NOMO-1 treated with dmso at 0.1 percent for 144 hours (cell line): Measurements from ENCODE around the gene RBPJ.
"Not testable (repeated sequence)": the region's sequence is repeated elsewhere in the genome, so short reads cannot be mapped to it uniquely, and the experiment has no call there.

Experiments used
- DNase-seq: peaks from one replicate; lab custom pipeline; 2025; ENCODE audit not compliant: unreplicated experiment; lab: John Stamatoyannopoulos, UW

RBPJ gene

DNA sequence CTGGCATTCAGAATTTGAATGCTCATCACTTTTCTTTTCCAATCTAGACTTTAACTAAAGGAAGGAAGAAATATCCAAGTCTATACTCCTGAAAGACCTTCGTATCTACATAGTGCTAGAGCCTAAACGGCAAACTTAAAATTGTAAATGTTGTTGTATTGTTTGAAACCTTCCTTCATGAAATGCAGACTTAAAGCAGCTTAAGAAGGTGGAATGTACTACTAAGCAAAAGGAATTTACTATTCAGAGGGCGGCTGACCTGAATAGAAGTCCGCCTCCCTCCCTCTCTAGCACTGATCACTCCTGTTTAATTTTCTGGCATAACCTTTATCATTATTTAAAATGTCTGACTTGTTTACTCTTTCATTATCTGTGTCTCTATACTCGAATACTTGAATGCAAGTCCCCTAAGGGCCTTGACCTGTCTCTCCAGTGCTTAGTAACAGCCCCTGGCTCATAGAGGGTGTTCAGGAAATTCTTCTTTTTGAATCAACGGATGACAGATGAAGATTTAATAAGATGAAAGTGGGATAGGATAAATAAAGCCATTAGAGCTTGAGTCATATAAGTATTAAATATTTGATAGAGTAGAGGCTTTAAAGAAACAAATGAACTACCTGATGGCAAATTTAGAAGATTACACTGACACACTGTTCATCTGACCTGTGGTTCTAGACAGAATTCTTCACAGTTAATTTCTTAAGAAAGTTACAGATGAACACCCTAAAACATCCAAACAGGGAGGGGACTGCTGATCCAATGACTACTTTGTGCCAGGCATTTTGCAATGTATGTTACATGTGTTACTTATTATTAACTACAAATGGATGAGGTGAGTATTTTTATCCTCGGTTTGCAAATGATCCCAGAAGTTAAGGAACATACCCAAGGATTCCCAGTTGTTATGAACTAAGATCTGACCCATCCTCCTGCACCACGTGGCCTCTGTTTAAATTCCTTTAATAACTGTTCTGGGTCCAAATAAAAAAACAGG, 20.2 kb upstream of the RBPJ start:
- no peak for DNase-seq

DNA sequence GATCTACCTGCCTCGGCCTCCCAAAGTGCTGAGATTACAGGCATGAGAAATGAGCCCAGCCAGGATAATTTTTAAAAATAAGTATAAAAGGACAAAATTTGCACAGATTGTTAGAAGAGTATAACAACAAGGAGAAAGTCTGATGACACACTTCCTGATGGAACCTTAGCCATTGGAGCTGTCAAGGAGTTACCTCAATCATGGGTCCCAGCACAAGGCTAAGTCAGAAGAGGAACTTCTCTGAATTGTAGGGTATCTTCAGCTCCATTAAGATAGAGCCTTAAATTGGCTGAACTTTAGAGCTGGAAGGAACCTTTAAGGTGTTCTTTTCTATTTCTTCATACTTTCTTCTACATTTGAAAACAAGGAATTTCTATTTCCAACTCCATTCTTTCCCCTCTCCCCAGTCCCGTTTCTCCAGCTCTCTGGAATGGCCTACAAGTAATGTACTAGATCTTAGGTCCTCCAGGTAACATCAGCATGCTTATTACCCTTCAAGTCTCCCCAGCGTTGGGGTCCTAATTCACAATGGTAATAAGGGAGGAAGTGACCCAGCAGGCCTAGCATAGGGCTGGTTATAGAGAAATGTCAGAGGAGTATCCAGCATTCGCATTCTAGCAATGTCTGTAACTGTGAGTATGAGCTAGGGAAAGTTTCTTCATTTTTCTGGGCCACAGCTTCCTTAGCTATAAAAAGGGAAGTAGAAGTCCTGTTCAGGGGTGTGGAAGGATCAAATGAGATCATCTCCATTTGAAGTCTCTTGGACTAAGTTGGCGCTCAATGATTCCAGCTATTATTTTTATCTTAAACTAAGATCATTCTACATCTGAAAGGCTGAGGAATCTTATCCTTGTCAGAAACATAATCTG, 18.5 kb upstream of the RBPJ start:
- DNase-seq: peak; percentile 84

DNA sequence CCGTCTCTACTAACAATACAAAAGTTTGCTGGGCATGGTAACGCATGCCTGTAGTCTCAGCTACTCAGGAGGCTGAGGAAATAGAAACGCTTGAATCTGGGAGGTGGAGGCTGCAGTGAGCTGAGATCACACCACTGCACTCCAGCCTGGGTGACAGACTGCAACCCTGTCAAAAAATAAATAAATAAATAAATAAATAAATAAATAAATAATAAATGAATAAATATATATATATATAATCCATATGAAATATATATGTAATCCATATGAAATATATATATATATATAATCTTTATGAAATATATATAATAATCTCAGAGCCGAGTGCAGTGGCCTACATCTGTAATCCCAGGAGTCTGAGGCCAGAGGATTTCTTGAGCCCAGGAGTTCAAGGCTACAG, 17.8 kb upstream of the RBPJ start:
- no peak for DNase-seq

DNA sequence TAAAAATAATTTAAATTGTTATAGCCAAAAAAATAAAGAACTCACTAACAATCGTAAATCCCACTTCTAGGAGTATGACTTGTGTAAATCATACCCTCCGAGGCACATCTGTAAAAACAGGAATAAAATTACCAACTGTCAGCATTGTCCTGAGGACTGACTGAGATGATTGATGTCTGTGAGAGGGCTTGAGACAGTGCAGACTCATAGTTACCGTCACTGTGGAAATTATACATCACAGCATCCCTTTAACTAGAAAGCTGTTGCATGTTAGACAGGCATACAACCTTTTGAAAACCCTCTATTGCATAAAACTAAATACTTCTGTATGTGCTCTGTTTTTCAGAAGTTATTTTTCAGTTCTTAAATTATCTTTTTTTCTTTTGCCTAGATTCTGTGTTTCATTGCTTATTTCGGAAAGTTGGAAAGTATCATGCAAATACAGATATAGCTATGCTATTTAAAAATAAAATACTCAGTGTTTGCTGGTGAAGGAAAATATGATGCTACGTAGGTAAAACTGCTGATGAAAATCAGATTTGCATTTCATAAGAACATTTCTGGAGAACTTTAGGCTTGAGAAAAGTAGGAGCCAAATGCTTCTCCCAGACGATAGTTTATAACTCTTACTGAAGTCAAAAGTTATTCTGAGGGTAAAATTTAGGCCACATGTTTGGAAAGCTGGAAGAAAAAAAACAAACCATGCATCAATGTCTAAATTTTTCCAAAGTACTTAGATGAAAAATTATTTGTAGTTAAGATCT, 13.6 kb upstream of the RBPJ start:
- no peak for DNase-seq

DNA sequence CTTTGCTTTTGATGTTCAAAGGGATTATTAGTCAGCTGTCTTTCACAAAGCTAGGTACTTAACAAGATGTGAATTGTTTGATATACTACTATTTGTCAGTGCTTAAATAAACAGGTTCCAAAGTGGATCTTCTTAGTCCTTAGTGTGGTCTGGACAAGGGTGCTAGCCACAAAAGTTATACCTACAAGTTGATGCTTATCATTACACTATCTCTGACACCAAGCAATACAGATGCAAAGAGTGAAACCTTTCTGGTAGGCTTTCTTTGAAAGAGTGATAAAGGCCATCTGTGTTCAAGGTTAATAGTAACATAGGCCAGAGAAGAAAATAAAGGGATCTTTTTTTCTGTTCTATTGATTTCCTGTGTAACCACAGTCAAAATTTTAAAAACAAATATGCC, 12.2 kb upstream of the RBPJ start:
- DNase-seq: no peak

DNA sequence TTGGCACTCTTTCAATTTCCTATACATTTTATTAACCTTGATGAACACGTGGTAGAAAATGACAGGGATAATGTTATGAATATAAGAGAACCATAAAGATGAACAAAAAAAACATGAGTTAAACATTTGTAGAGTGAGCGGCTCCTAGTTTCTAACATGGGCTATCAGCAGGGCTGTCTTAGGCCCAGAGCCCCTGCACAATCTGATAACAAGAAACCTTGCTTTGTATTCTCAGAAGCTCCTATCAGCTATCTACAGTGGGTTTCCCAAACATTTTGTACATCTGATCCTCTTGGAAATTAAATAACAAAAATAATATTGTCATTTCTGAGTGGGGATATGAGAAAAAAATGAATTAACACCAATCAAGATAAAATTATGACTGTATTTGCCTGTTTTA, 10.6 kb upstream of the RBPJ start:
- no peak for DNase-seq

DNA sequence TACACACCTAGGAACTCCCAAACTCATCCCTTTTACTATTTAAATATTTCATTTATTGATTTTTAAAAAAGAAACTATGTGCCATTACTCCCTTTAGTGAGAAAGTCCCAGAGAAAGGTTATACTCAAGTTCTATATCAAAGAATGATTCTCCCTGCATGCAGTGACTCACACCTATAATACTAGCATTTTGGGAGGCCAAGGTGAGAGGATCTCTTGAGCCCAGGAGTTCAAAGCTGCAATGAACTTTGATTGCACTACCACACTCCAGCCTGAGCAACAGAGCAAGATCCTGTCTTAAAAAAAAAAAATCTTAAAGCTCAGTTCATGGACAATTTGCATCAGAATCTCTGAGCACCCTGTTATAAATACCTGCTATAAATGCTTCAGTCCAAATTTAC, 9.2 kb upstream of the RBPJ start:
- DNase-seq: no peak

DNA sequence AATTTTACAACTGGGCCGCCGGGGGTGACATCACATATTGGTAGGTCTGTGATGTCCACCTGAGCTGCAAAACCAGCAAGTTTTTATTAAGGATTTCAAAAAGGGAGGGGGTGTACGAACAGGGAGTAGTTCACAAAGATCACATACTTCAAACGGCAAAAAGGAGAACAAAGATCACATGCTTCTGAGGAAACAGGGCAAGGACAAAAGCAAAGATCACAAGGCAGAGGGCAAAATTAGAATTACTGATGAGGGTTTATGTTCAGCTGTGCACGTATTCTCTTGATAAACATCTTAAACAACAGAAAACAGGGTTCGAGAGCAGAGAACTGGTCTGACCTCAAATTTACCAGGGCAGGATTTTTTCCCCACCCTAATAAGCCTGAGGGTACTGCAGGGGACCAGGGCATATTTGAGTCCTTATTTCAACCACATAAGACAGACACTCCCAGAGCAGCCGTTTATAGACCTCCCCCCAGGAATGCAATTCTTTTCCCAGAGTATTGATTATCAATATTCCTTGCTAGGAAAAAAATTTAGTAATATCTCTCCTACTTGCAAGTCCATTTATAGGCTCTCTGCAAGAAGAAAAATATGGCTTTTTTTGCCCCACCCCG, 5.4 kb upstream of the RBPJ start:
- DNase-seq: not testable (repeated sequence)

DNA sequence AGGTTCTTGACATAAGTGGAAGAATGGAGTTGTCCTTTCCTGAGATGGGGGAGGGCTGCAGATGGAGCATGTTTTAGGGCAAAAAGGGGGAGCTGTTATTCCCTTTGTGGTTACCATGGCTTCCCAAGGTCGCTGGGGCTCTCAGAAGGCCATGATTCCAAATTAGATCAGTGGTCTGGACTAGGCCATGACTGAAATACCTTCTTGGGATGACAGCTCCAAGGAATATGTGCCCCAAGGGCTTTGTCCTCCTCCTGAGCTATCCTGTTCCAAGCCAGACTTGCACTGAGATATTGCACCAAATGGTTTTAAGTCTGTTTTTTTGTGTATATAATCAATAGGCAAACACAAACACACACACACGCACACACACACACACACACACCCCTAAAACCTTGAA, 3.0 kb upstream of the RBPJ start:
- no peak for DNase-seq

DNA sequence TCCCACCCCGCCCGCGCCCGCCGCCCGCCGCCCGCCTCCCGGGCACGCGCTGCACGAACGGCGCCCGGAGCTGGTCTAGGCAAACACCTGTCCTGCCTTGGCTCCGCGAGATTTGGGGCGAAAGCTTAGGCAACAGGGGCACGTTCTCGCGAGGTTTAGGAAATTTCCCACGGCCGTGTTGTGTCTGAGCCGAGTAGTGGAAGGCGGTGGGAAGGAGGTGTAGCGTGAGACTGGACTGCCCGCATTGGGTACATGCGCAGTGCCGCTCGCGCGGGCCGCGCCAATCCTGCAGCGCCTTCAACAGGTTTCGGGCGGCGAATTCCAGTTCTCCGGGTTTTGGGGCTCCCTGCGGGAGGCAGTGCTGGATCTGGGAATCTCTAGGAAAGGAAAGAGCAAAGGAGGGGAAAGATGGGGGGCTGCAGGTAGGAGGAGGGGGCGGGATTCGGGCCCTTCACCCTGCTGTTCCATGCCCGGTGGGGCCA, 1.3 kb upstream of the RBPJ start:
- peak; percentile 99 for DNase-seq

DNA sequence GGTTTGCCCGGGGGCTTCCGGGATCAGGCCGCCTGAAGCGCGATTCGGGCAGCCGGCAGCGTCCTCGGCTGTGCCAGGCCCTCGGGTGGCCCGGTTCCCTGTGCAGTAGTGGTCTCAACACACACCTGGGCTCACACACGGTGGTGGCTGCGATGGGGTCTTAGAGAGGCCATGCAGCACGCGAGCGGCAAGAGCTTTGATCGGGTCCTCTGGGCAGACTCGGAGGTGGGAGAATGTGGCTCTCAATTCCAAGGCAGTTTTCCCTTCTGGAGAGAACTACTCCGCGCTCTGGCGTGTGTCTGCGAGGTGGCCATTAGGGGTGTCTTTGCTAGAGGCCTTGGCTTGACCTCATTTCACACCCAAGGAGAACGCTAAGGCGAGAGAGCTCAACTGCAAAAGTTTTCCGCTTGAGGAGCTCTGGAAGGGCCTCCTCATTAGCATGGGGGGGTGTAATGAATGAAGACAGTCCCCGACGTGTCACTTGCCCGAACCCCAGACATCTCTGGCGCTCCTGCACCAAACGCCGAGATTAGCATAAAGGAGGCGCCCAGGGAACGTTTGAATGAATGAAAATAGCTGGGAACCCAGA, 771 bp upstream of the RBPJ start:
- DNase-seq: no peak

DNA sequence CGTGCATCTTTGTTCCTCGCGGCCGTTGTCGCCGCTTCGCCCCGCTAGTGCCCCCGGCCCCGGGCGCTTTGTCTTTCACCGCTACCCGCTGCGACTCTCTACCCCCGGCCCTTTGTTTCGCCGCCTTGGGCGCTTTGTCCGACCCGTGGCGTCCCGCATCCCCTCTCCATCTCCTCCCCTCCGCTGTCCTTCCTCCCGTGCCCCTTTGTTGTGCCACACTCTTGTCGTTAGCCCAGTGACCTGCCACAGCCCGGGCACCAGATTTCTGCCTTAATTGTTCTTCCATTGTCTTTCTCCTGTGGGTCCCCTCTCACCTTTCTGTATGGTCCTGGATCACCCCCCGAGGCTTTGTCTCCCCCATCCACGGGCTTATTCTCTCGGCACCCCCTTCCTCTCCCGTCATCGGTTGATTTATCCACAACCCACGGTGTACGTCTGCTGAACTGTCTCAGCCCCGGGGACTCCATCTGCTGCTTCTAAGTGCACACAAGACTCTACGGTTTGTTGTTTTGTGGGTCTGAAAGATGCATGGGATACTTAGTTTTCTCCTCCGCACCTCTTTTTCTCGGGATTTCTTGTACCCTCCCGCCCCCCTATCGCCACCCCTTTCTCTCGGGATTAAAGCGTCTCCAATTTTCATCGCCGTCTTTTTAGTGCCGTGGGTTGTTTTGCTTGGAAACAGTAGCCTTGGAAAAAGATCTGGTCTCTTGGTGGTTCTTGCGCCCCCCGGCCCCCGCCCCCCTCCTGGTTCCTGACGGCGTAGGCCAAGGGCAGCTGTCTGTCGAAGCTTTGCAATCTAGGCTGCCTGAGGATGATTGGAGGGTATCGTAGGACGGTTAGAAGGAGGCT, 783 bp downstream of the RBPJ start:
- no peak for DNase-seq

DNA sequence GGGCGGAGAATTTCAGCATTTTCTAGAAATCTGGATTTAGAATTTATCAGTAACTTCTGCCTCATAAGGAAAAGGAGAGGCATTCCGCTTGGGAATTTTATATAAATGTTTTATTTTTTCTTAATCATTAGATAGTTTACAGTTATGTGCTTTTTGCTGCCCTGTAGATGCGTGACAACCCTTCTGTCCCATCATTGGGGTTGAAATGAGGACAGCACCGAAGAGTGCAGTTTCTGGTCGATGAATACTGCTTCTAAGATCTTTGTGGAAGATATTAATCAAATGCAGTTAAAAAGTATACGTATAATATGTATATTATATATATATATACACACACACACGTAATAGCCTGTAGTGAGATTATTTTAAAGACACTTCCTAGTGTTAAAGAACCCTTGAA, 1.5 kb downstream of the RBPJ start:
- DNase-seq: no peak

DNA sequence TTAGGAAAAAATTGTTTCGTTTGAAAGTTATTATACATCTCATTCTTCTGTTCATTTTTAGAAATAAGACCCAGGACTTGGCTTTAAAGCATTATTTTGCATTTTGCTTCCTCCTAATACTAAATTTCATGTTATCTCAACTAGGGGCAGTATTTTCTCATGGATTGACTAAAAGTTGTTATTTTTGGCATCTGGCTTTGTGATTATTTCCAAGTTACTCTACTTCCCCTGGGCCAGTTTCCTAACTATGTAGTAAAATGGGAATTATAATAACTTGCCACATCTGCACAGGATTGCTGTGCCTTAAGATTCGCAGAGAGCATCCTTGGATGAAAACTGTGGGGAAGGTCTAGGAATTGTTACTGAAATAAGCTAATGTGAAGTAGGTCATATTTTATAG, 3.0 kb downstream of the RBPJ start:
- DNase-seq: no peak

DNA sequence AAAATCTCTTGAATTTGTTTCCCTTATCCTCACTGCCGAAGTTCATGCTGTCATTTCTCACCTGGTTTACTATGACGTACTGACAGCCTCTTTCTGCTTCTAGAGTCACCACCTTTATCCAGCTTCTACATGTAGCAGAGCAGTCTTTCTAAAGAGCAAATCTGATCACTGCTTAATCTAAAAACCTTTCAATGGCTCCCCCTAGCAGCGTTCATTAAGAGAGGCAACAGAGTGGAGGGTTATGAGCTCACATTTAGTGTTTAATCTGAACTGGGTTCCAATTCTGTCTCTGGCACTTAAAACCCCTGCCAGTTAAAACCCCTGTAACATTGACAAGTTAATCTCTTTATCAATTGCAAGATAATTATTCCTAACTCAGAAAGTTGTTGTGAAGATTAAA, 4.4 kb downstream of the RBPJ start:
- no peak for DNase-seq

DNA sequence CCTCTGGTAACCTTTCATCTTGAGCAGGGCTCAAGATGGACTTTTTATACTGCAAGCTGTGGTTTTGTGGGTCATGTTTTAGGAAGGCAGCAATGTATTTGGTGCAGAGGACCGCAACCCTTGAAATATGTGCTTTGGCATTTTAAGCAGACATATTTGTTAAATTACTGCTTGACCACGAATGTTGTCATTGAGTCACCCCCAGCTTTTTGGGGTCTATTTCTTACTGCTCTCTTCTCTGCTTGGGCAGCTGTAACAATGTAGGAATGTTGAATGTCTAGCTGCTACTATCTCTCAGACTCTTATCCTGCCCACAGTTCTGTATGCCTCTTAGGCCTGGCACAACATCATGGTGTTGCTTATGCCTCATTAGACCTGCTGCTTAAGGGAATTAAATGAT, 6.0 kb downstream of the RBPJ start:
- DNase-seq: no peak

DNA sequence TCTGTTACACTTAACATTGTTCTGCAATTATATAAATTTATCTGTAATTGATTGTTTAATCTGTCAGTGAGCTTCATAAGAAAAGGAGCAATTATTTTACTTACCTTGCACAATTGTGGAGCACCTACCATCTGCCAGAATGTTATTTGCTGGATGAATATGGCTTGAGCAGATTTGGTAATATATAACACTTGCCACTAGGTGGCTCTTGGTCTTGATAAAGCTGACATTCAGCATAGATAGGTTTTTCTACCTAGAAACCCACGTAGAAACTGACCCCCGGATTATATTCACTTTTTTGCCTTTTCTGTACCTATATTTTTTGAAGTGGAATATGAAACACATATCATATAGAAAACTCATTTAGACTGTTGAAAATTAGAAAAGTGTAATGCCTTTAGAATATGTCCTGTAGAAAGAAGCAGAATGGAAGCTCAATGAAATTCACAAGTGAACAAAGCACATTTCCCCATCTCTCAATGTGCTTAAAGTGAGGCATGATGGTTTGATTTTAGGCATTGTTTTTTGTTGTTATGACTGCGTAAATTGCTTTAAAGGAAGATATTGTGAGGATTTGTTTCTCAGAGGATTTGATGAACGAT, 9.5 kb downstream of the RBPJ start:
- DNase-seq: no peak

DNA sequence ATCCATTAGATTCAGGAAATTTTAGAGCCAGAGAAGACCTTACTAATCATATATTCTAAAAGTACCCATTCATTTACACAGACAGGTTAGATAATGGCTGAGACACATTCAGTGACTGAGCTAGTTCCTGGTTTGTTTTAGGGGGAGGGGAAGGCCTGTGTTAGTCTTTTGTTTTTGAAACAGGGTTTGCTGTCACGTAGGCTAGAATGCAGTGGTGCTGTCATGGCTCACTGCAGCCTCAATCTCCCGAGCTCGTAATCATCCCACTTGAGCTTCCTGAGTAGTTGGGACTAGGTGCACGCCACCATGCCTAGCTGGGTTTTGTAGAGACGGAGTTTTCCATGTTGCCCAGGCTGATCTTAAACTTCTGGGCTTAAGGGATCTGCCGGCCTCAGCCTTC, 10.1 kb downstream of the RBPJ start:
- peak; percentile 36 for DNase-seq

DNA sequence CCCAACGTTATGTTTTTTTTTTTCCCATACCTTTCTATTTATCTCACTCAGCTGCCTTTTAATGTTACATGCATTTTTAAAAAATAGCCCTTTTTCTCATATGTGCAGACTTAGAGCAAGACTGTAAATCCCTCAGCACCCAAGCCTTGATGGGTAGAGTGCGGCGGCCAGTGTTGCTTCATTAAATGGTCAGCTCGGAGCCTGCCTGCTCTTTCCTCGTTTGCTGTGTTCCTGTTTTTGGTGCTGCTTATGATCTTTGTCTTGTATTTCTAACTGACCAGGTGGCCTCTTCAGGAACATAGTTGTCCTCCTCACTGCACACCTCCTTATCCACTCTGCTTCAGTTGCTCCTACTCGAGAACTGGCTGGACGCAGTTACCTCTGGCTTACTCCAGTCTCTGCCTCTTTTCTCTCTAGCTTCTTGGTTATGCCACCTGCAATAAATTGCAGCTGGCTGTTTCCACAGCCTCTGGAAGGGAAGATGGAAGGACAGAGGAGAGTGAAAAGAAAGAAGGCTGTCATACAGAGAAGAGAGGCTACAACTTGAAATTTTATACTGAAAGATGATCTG, 10.7 kb downstream of the RBPJ start:
- no peak for DNase-seq
